Measurements from ENCODE around the gene CRKL. TPM values are rescaled to one million over a fixed set of nuclear protein-coding genes. Genes with fewer than 3 reads are reported as not detected.

The CRKL gene
- total RNA-seq, 2 experiments from 2014 or later, result 60.5 to 62.2 TPM

Other genes starting within 250 kb of the CRKL start
- gene SERPIND1, start 143.3 kb upstream of the CRKL start, total RNA-seq, result not detected
- 10 to 100 TPM; 55.0 to 63.7 TPM for gene PI4KA, start 58.6 kb upstream of the CRKL start, total RNA-seq
- gene SNAP29, start 58.4 kb upstream of the CRKL start, total RNA-seq, result 10 to 100 TPM; 22.1 to 24.2 TPM
- gene AIFM3, start 49.8 kb downstream of the CRKL start, total RNA-seq, result under 1 TPM; 0.07 to 0.10 TPM
- gene LZTR1, start 64.9 kb downstream of the CRKL start, total RNA-seq, result 10 to 100 TPM; 23.1 to 27.4 TPM
- gene THAP7, start 84.7 kb downstream of the CRKL start, total RNA-seq, result 10 to 100 TPM; 20.4 to 21.2 TPM
- gene P2RX6, start 97.8 kb downstream of the CRKL start, total RNA-seq, result under 1 TPM in 1 of 2 experiments, not detected in 1; 0.12 TPM
- not detected for gene SLC7A4, start 115.2 kb downstream of the CRKL start, total RNA-seq
- not detected for gene LRRC74B, start 128.5 kb downstream of the CRKL start, total RNA-seq

All from activated naive CD4-positive, alpha-beta T cell treated with anti-CD3 and anti-CD28 coated beads for 36 hours (primary cell).